Measurements from ENCODE around the gene TNN. TPM values are rescaled to one million over a fixed set of nuclear protein-coding genes. Genes with fewer than 3 reads are reported as not detected.

The TNN gene
- total RNA-seq = under 0.01 TPM in 1 of 2 replicates, not detected in the other

GRCh38 chr1:175067362-175068106, at the start of gene TNN:
Gene TNN (plus strand): TSS chr1:175067833. CDS start chr1:175077419, 9,586 bp downstream.

DNA sequence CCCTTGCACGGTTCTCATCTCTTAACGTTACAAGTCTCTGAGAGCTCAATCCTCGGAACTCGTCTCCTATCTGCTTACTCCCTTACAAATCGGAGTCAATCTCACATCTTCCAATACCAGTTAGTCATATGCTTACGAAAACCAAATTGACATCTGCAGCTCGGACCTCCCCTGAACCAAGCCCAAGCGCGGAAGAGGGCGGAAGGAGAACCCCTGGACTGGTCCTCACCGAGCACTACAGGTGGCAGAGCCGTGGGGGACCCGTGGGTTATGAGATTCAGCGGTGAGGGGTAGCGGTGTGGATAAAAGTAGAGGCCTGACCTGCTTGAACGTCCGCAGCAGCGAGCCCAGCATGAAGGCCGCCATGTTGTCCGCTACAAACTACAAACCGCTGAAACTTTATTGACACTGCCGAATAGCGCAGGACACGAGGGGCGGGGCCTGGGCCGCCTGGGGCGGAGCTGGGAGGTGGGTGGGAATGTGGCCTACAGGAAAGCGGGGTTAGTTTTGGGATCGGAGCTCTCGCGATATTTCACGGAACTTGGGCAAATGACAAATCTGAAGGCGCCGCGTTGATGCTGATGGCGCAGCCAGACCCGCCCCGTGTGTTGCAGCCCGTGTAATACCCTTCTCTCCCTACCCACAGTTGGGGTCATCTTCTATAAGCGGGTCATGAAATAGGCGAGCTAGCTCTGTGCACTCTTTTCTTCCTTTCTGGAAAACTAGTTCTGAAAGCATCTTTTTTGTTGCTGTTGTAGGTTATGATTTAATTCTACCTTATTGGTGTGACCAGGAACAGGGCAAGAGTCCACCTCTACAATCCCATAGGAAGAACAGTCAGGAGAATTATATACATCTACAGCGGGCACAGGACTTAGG, 44.4 kb upstream of the TNN start, which contains the start of gene MRPS14:
Gene MRPS14, minus strand, starts transcription at position 383 of the 879 bp plus-strand sequence. Its CDS starts 17 bp downstream, at position 366.

GRCh38 chr1:175192630-175193526, 125.2 kb downstream of the TNN start, which contains the start of gene KIAA0040:
Gene KIAA0040 (minus strand): TSS chr1:175192776. CDS start chr1:175161013, 31,763 bp downstream.

Other genes starting within 250 kb of the TNN start
- 101 and 387 TPM in 2 replicates for gene CACYBP, start 67.9 kb upstream of the TNN start, total RNA-seq
- gene MRPS14, start 44.4 kb upstream of the TNN start, total RNA-seq = 21.1 TPM in 2 replicates
- 0.44 and 0.62 TPM in 2 replicates for gene KIAA0040, start 124.9 kb downstream of the TNN start, total RNA-seq

All from uterine smooth muscle cell (primary cell).